CD8-positive, alpha-beta memory T cell (primary cell): ENCODE data around the gene FAM98B. TPM values are rescaled to one million over a fixed set of nuclear protein-coding genes. Genes with fewer than 3 reads are reported as not detected.

ENCODE experiments used
- CTCF ChIA-PET: fragments of 350-600 bp; sonication (Branson Sonifier 250); formaldehyde crosslinking; loops from one replicate; lab custom pipeline; 2021; ENCODE audit warnings: antibody characterized with exemption; lab: Charles Lee
- POLR2A ChIA-PET: fragments of 350-600 bp; sonication (Branson Sonifier 250); formaldehyde crosslinking; loops from one replicate; lab custom pipeline; 2021; ENCODE audit warnings: antibody characterized with exemption; lab: Charles Lee
- DNase-seq, 5 donors: peaks; one replicate each; pipeline versions ENCODE4 v3.0.0 to v3.0.0-alpha.2; 2020 to 2022; ENCODE audit warnings: mixed read lengths in 1 of 5
- H3K27ac ChIP-seq: one replicate; pipeline ENCODE4 v1.7.0; 2013; ENCODE audit warnings: low read depth, mild to moderate bottlenecking, low read length, moderate library complexity
- H3K27me3 ChIP-seq: 2 replicates; pipeline ENCODE4 v1.7.0; 2013; ENCODE audit warnings: low read length, mild to moderate bottlenecking; ENCODE audit not compliant: insufficient read depth, poor library complexity, severe bottlenecking
- H3K36me3 ChIP-seq: 2 replicates; pipeline ENCODE4 v1.7.0; 2013; ENCODE audit warnings: mild to moderate bottlenecking, low read length, moderate library complexity; ENCODE audit not compliant: insufficient read depth
- H3K4me1 ChIP-seq: 2 replicates; pipeline ENCODE4 v1.7.0; 2013; ENCODE audit warnings: mild to moderate bottlenecking, low read length, moderate library complexity; ENCODE audit not compliant: insufficient read depth
- H3K4me3 ChIP-seq: 2 replicates; pipeline ENCODE4 v1.7.0; 2013; ENCODE audit warnings: mild to moderate bottlenecking, low read length
- H3K9me3 ChIP-seq: 2 replicates; pipeline ENCODE4 v1.7.0; 2013; ENCODE audit warnings: mild to moderate bottlenecking, low read length
- H3K27ac Mint-ChIP-seq, 8 donors: one replicate each; pipeline ENCODE4 v1.8.0; 2020 to 2021; ENCODE audit warnings: mixed read lengths in 8 of 8, mild to moderate bottlenecking in 6 of 8, inconsistent platforms in 3 of 8, moderate library complexity in 3 of 8
- H3K27me3 Mint-ChIP-seq, 2 donors: one replicate each; pipeline ENCODE4 v1.8.0; 2020 to 2021; ENCODE audit warnings: mixed read lengths in 2 of 2, mild to moderate bottlenecking in 1 of 2, moderate library complexity in 1 of 2
- H3K36me3 Mint-ChIP-seq, 3 donors: one replicate each; pipeline ENCODE4 v1.8.0; 2020 to 2021; ENCODE audit warnings: mixed read lengths in 3 of 3, inconsistent platforms in 1 of 3, mild to moderate bottlenecking in 1 of 3
- H3K4me1 Mint-ChIP-seq, 3 donors: one replicate each; pipeline ENCODE4 v1.8.0; 2020 to 2021; ENCODE audit warnings: mixed read lengths in 3 of 3, inconsistent platforms in 1 of 3, mild to moderate bottlenecking in 1 of 3
- H3K4me3 Mint-ChIP-seq, 7 donors: one replicate each; pipeline ENCODE4 v1.8.0; 2020 to 2021; ENCODE audit warnings: mixed read lengths in 7 of 7, mild to moderate bottlenecking in 6 of 7, moderate library complexity in 4 of 7, inconsistent platforms in 2 of 7
- H3K9me3 Mint-ChIP-seq, 5 donors: one replicate each; pipeline ENCODE4 v1.8.0; 2020 to 2022; ENCODE audit warnings: mixed read lengths in 5 of 5, mild to moderate bottlenecking in 3 of 5, moderate library complexity in 2 of 5, inconsistent platforms in 1 of 5
- polyA plus RNA-seq: library from polyadenylated mRNA; unstranded; fragments of 300-500 nt; fragmentation: Illumina TruSeq; gene quantifications from one replicate; pipeline ENCODE4 v1.2.3, GENCODE V29; 2021
- total RNA-seq, 2 experiments: library from RNA; stranded (reverse); gene quantifications; one replicate each; pipeline ENCODE4 v1.2.3, GENCODE V29; 2021

Gene FAM98B
- total and polyA plus RNA-seq, 3 experiments from 2014 or later, result 2.2 to 60.9 (median 56.7) TPM

DNA sequence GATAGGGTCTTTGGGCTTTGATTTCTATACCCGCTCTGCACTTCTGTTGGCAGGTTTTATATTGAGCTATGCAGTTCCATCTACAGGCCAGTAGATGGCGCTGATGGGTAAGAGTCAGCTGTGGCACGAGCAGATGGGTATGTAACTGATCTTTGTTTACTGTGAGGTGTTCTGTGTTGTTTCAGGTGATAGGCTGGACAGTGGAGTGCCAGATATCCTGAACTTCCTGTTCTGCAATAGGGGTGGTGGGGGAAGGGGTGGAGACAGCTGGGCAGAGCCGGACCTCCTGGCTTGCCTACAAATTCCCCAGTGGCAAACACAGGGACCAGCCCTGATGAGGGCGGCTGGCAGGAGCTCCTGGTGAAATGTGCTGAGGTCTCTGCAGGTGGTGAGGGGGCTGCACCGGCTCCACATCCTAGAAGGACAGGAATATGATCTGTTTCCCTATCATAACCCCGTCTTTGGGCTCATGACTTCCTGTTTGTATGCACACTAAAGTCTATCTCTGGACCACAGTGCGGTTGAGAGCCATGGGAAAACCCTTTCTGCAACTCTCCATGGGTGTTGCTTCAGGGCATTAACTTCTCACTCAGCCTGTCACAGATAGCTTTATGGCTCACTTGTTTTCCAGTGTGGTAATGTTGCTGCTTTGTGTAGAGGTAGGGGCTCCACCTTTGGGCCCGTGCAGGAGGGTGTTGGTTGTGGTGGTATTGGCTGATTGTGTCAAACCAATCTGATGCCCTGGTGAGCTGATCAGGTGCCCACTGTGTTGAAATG, 13.4 kb upstream of the FAM98B start:
- Mint-ChIP-seq H3K36me3 (peaks cover 0 to 6% (median 0%) of the 10 kb centered on the region in 3 donors), H3K27me3 (peaks cover 16 to 37% of the 10 kb centered on the region in 2 donors), H3K27ac (peak overlapping the region in 2 of 8 donors; percentile 12 to 56), H3K9me3 (peaks cover 0 to 9% (median 7%) of the 10 kb centered on the region in 5 donors), H3K4me3 (no peak overlapping the region), H3K4me1 (peaks cover 4 to 6% (median 4%) of the 10 kb centered on the region in 3 donors)
- no peaks in the 10 kb centered on the region for H3K9me3 ChIP-seq
- H3K4me3 ChIP-seq, result no peak overlapping the region
- no peaks in the 10 kb centered on the region for H3K36me3 ChIP-seq
- H3K4me1 ChIP-seq, result no peaks in the 10 kb centered on the region
- peak in 4 of 5 donors; percentile 28 to 64 (median 54) for DNase-seq
- H3K27me3 ChIP-seq, result no peaks in the 10 kb centered on the region
- no peak overlapping the region for H3K27ac ChIP-seq
- POLR2A ChIA-PET, result interaction anchor here (0.7 to 1.2 kb wide), 2 partner anchors 259 to 1009 kb away, joined by 3 to 5 read pairs; no protein-coding TSS in a partner anchor
- CTCF ChIA-PET, result interaction anchor here (0.7 to 5.5 kb wide), 32 partner anchors 10 to 1316 kb away, joined by 3 to 82 read pairs (median 4); partner anchors contain the start of genes FAM98B and RASGRP1

DNA sequence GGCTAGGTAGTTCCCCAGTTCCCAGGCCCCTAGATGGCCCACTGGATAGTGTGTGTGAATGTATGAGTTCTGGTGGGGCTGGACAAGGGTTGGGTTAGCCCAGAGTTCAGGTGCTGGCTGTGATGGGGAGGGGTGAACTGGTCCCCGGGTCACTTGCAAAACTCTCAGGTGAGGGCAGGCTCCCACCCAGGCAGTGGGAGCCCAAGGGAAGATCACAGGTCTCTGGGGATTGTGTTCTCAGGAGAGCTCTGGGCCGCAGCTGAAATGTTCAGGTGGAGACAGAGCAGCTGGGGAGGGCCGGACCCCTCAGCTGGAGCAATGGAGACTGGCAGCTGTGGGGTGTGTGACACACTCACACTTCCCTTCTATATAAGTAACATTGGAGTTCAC, 12.8 kb upstream of the FAM98B start:
- no peak for DNase-seq
- Mint-ChIP-seq H3K27ac (peak overlapping the region in 1 of 8 donors; percentile 83), H3K9me3 (peaks cover 0 to 9% (median 7%) of the 10 kb centered on the region in 5 donors), H3K4me1 (peaks cover 4 to 6% (median 4%) of the 10 kb centered on the region in 3 donors), H3K4me3 (no peak overlapping the region), H3K27me3 (peaks cover 15 to 36% of the 10 kb centered on the region in 2 donors), H3K36me3 (peaks cover 0 to 6% (median 0%) of the 10 kb centered on the region in 3 donors)
- Histone ChIP-seq H3K4me3 (no peak overlapping the region), H3K9me3 (no peaks in the 10 kb centered on the region), H3K27ac (no peak overlapping the region), H3K4me1 (no peaks in the 10 kb centered on the region), H3K27me3 (no peaks in the 10 kb centered on the region), H3K36me3 (no peaks in the 10 kb centered on the region)
- ChIA-PET POLR2A (no interaction called here), CTCF (interaction anchor here (0.7 to 5.5 kb wide), 20 partner anchors 8 to 1139 kb away, joined by 3 to 82 read pairs (median 4); partner anchors contain the start of genes FAM98B and RASGRP1)

DNA sequence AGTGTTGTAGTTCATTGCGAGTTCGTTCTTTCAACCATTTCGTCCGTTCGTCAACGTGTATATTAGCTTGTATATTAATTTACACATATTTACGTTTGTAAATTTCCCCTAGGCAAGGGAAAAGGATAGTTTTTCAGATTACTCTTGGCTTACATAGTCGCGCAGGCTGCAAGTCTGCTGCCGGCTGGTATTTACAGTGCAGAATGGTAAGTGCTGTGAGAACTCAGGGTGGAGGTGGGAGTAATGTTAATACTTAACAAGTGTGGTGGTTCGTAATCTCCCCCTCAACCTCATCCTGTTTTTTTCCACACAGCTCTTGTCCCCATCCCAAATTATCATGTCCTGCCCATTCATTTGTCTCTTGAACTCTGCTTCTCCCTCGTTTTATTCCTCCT, 766 bp downstream of the FAM98B start:
- ChIA-PET CTCF (interaction anchor here (0.8 to 3.7 kb wide), 18 partner anchors 10 to 1169 kb away, joined by 3 to 37 read pairs (median 4); partner anchors contain the start of gene RASGRP1), POLR2A (interaction anchor here (0.6 to 2.2 kb wide), 6 partner anchors 24 to 245 kb away, joined by 3 to 7 read pairs (median 3); no protein-coding TSS in a partner anchor)
- H3K4me1 ChIP-seq, result peaks cover 17% of the 10 kb centered on the region

DNA sequence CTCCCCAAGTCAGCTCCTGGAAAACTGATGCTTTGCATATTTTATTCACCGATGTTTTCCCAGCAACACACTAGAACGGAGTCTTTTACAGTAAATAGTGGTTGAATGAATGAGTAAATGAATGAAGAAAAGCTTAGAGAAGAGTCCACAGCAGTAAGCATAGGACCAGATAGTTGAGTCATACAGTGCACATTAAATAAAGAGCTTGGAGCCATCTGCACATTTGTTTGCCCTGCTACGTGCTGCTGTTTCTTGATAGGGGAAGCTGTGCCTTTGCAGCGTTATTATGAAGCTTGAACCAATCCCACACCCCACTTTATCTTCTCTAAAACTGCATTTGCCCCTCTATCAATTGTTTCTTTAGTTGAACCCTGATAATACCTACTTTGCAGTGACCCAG, 1.2 kb downstream of the FAM98B start:
- Histone ChIP-seq H3K36me3 (no peaks in the 10 kb centered on the region), H3K9me3 (no peaks in the 10 kb centered on the region), H3K27me3 (no peaks in the 10 kb centered on the region), H3K27ac (peak overlapping the region; percentile 89), H3K4me3 (peak overlapping the region; percentile 66), H3K4me1 (peaks cover 17% of the 10 kb centered on the region)
- Mint-ChIP-seq H3K9me3 (no peaks in the 10 kb centered on the region), H3K4me3 (peak overlapping the region; percentile 94 to 99 (median 97)), H3K27me3 (peaks cover 0 to 3% of the 10 kb centered on the region in 2 donors), H3K4me1 (peaks cover 41 to 53% (median 42%) of the 10 kb centered on the region in 3 donors), H3K36me3 (peaks cover 0 to 17% (median 0%) of the 10 kb centered on the region in 3 donors), H3K27ac (peak overlapping the region in 7 of 8 donors; percentile 91 to 98 (median 96))
- DNase-seq, result no peak
- POLR2A ChIA-PET, result interaction anchor here (0.7 to 2.2 kb wide), 3 partner anchors 216 to 236 kb away, joined by 3 to 7 read pairs (median 3); no protein-coding TSS in a partner anchor
- CTCF ChIA-PET, result interaction anchor here (0.9 to 3.7 kb wide), 16 partner anchors 10 to 1168 kb away, joined by 3 to 37 read pairs (median 4); partner anchors contain the start of gene RASGRP1

More for the DNA sequence above, 766 bp downstream of the FAM98B start:
- Histone ChIP-seq H3K27ac (peak overlapping the region; percentile 89), H3K36me3 (no peaks in the 10 kb centered on the region), H3K27me3 (no peaks in the 10 kb centered on the region), H3K9me3 (no peaks in the 10 kb centered on the region), H3K4me3 (peak overlapping the region; percentile 66)
- Mint-ChIP-seq H3K36me3 (peaks cover 0 to 17% (median 0%) of the 10 kb centered on the region in 3 donors), H3K27ac (peak overlapping the region; percentile 91 to 98 (median 96)), H3K4me3 (peak overlapping the region; percentile 94 to 99 (median 97)), H3K4me1 (peaks cover 37 to 49% (median 38%) of the 10 kb centered on the region in 3 donors), H3K9me3 (no peaks in the 10 kb centered on the region), H3K27me3 (peaks cover 0 to 3% of the 10 kb centered on the region in 2 donors)
- no peak for DNase-seq

DNA sequence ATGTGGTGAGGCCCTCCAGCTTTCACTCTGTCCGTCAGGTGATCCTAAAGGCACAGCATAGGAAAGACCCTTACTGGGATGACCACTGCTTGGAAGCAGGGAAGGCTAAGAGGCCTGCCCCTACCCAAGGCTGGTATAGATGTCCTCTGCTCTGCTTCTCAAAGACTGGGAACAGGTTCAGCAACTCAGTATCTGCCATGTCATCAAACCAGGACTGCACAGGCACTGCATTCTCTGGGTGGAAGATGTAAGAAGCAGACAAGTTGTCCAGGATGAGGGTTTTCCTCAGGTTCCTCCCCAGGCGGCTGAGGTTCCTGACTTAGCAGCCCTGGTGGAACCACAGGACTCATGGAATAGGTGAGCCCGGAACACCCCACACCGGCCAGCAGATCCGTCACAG, 4.7 kb downstream of the FAM98B start:
- Mint-ChIP-seq H3K27me3 (no peaks in the 10 kb centered on the region), H3K36me3 (peaks cover 0 to 17% (median 0%) of the 10 kb centered on the region in 3 donors), H3K9me3 (no peaks in the 10 kb centered on the region), H3K4me3 (no peak overlapping the region), H3K27ac (no peak overlapping the region), H3K4me1 (peaks cover 54 to 70% (median 66%) of the 10 kb centered on the region in 3 donors)
- H3K27ac ChIP-seq, result no peak overlapping the region
- no peaks in the 10 kb centered on the region for H3K9me3 ChIP-seq
- H3K36me3 ChIP-seq, result no peaks in the 10 kb centered on the region
- ChIA-PET CTCF (interaction anchor here (1.1 to 1.4 kb wide), 2 partner anchors 105 to 232 kb away, joined by 3 read pairs; no protein-coding TSS in a partner anchor), POLR2A (no interaction called here)
- no peak overlapping the region for H3K4me3 ChIP-seq
- H3K27me3 ChIP-seq, result no peaks in the 10 kb centered on the region
- DNase-seq, result no peak
- H3K4me1 ChIP-seq, result peaks cover 17% of the 10 kb centered on the region

DNA sequence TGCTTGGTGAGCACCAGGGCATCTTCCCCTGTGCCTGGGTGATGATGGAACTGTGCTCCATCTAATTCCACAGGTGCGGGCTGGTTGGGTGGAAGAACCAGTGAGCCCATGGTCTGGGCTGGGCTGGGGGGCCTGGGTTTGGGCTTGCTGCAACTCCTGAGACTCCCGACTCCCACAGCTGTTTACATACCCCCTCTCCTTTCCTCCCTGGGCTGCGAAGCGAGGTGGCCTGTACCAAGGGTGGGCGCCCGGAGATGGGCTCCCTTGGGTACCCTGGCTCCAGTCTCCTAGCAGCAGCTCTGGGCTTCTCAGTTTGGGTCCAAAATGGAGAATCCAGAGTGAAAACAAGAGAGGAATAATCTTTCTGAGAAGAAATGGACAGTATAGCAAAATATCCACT, 5.6 kb downstream of the FAM98B start:
- H3K9me3 Mint-ChIP-seq, result no peaks in the 10 kb centered on the region
- H3K4me3 Mint-ChIP-seq, result no peak overlapping the region
- peaks cover 0 to 11% (median 0%) of the 10 kb centered on the region in 3 donors for H3K36me3 Mint-ChIP-seq
- H3K4me1 Mint-ChIP-seq, result peaks cover 50 to 64% (median 61%) of the 10 kb centered on the region in 3 donors
- no peak overlapping the region for H3K27ac ChIP-seq
- H3K4me3 ChIP-seq, result no peak overlapping the region
- CTCF ChIA-PET, result interaction anchor here (1.0 kb wide), 1 partner anchor 240 kb away, joined by 4 read pairs; no protein-coding TSS in a partner anchor
- H3K4me1 ChIP-seq, result peaks cover 17% of the 10 kb centered on the region
- no peaks in the 10 kb centered on the region for H3K36me3 ChIP-seq
- POLR2A ChIA-PET, result no interaction called here
- DNase-seq, result no peak
- no peaks in the 10 kb centered on the region for H3K9me3 ChIP-seq
- H3K27me3 ChIP-seq, result no peaks in the 10 kb centered on the region
- no peaks in the 10 kb centered on the region for H3K27me3 Mint-ChIP-seq
- H3K27ac Mint-ChIP-seq, result peak overlapping the region in 3 of 8 donors; percentile 1 to 28 (median 4)

DNA sequence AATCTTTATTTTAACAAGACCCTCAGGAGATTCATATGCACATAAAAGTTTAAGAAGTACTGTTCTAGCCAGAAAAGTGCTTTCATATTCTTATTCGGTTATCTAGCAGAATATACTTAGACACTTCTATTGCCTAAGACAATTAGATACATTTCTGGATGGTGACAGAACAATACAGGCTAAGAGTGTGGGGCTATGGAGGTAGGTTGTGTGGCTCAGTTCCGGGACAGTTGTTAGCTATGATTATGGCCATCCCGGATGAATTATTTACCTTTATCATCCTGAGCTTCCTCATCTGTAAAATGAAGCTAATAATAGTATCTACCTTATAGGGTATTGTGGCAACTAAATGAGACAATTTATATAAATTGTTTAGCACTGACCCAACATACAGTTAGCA, 6.6 kb downstream of the FAM98B start:
- Mint-ChIP-seq H3K27me3 (no peaks in the 10 kb centered on the region), H3K9me3 (no peaks in the 10 kb centered on the region), H3K4me1 (peaks cover 40 to 53% (median 51%) of the 10 kb centered on the region in 3 donors), H3K27ac (peak overlapping the region in 1 of 8 donors; percentile 15), H3K36me3 (peaks cover 0 to 12% (median 0%) of the 10 kb centered on the region in 3 donors), H3K4me3 (no peak overlapping the region)
- ChIA-PET CTCF (interaction anchor here (1.0 kb wide), 1 partner anchor 246 kb away, joined by 3 read pairs; no protein-coding TSS in a partner anchor), POLR2A (no interaction called here)
- H3K27ac ChIP-seq, result no peak overlapping the region
- H3K36me3 ChIP-seq, result no peaks in the 10 kb centered on the region
- no peak for DNase-seq
- no peaks in the 10 kb centered on the region for H3K27me3 ChIP-seq
- H3K9me3 ChIP-seq, result no peaks in the 10 kb centered on the region
- no peak overlapping the region for H3K4me3 ChIP-seq
- peaks cover 8% of the 10 kb centered on the region for H3K4me1 ChIP-seq
